OCI-LY7 (cell line): ENCODE results near the gene NT5M. TPM values are rescaled to one million over a fixed set of nuclear protein-coding genes. Genes with fewer than 3 reads are reported as not detected.
A peak's percentile ranks its signal among the peaks of the same experiment; 100 is the strongest.

ENCODE experiments used
- BruUV-seq: library from RNA; stranded (reverse); fragments of 400-500 nt; replicated peaks from 2 replicates; lab custom pipeline; 2021; lab: Mats Ljungman, UMichigan
- CTCF ChIA-PET: fragments of 300-600 bp; sonication (Branson Sonifier 250); formaldehyde crosslinking; loops from one replicate; lab custom pipeline; 2022; ENCODE audit warnings: antibody characterized with exemption; ENCODE audit not compliant: unreplicated experiment; lab: Charles Lee
- POLR2A ChIA-PET: fragments of 300-600 bp; sonication (Branson Sonifier 250); formaldehyde crosslinking; loops from one replicate; lab custom pipeline; 2022; ENCODE audit warnings: antibody characterized with exemption; lab: Charles Lee
- DNase-seq: peaks from one replicate; pipeline ENCODE4 v3.0.0-alpha.2; 2015; ENCODE audit warnings: low spot score
- H2AFZ ChIP-seq: fragments of 200-600 bp; sonication (generic), shearing (Covaris generic); 2 replicates; pipeline ENCODE4 v1.6.1; 2014; ENCODE audit warnings: mild to moderate bottlenecking, antibody characterized with exemption, low read length, moderate library complexity
- H3K27ac ChIP-seq: fragments of 200-600 bp; sonication (generic); 2 replicates; pipeline ENCODE4 v1.5.1; 2014; ENCODE audit warnings: mixed run types, low read depth, mild to moderate bottlenecking, moderate library complexity, low read length, inconsistent platforms; ENCODE audit not compliant: poor library complexity, severe bottlenecking
- H3K36me3 ChIP-seq: fragments of 200-600 bp; sonication (generic); 2 replicates; pipeline ENCODE4 v1.6.1; 2014; ENCODE audit warnings: mild to moderate bottlenecking, antibody characterized with exemption, low read length, moderate library complexity, mixed read lengths; ENCODE audit not compliant: insufficient read depth
- H3K4me1 ChIP-seq: fragments of 200-600 bp; sonication (generic); 2 replicates; pipeline ENCODE4 v1.5.1; 2014; ENCODE audit warnings: mild to moderate bottlenecking, low read length; ENCODE audit not compliant: insufficient read depth, poor library complexity, severe bottlenecking
- H3K4me2 ChIP-seq: fragments of 200-600 bp; sonication (generic); 2 replicates; pipeline ENCODE4 v1.6.1; 2014; ENCODE audit warnings: mild to moderate bottlenecking, low read length
- H3K4me3 ChIP-seq: fragments of 200-600 bp; sonication (generic); 2 replicates; pipeline ENCODE4 v1.5.1; 2014; ENCODE audit warnings: mild to moderate bottlenecking, low read depth, low read length; ENCODE audit not compliant: poor library complexity, severe bottlenecking
- H3K79me2 ChIP-seq: fragments of 200-600 bp; sonication (generic); 2 replicates; pipeline ENCODE4 v1.6.1; 2016; ENCODE audit warnings: low read depth, mild to moderate bottlenecking, low read length, moderate library complexity, mixed read lengths; ENCODE audit not compliant: insufficient read depth
- H3K9me2 ChIP-seq: fragments of 200-600 bp; sonication (generic); 2 replicates; pipeline ENCODE4 v1.6.1; 2016; ENCODE audit warnings: mild to moderate bottlenecking, low read length, mixed read lengths; ENCODE audit not compliant: insufficient read depth
- H3K9me3 ChIP-seq: fragments of 200-600 bp; sonication (generic); 2 replicates; pipeline ENCODE4 v1.6.1; 2014; ENCODE audit warnings: mild to moderate bottlenecking, mixed run types, low read length, mixed read lengths
- H4K20me1 ChIP-seq: fragments of 200-600 bp; sonication (generic); 2 replicates; pipeline ENCODE4 v1.6.1; 2014; ENCODE audit warnings: mild to moderate bottlenecking, antibody characterized with exemption, low read length, moderate library complexity, mixed read lengths; ENCODE audit not compliant: insufficient read depth
- CTCF ChIP-seq: fragments of 200-600 bp; sonication (generic); conservative IDR thresholded peaks from 2 replicates; pipeline ENCODE4 v1.5.1; 2014; ENCODE audit warnings: mild to moderate bottlenecking, antibody characterized with exemption, low read length, moderate library complexity, mixed read lengths
- EZH2phosphoT487 ChIP-seq: fragments of 200-600 bp; sonication (generic); IDR thresholded peaks from 2 replicates; pipeline ENCODE4 v1.6.1; 2018; ENCODE audit warnings: low read depth, borderline replicate concordance, mild to moderate bottlenecking, mixed run types, antibody characterized with exemption, low read length, moderate library complexity, mixed read lengths
- intact Hi-C: fragments of 100-400 bp; cut with micrococcal nuclease; formaldehyde crosslinking; loops from one replicate; pipeline ENCODE4 v1.10.0; 2022; ENCODE audit not compliant: unreplicated experiment
- total RNA-seq, 2 experiments: library from RNA; depleted of rRNA in 1 of 2; stranded (reverse); fragments of >200 nt in 1 of 2; shearing (Covaris generic) in 1 of 2; gene quantifications; 2 replicates each; pipeline ENCODE4 v1.2.3, GENCODE V29; 2014 to 2022

The NT5M gene
- total RNA-seq, 2 experiments from 2014 or later, result 8.2 to 14.0 TPM

- ChIA-PET CTCF (no interaction called here), POLR2A (no interaction called here)
- no peaks in the 10 kb centered on the region for H3K9me3 ChIP-seq
- DNase-seq, result no peak
- no peak overlapping the region for H3K27ac ChIP-seq
- intact Hi-C loops, result no loop called here
- H3K4me2 ChIP-seq, result no peak overlapping the region
- H3K4me1 ChIP-seq, result no peaks in the 10 kb centered on the region
- TF ChIP-seq EZH2phosphoT487 (no peak), CTCF (no peak)
- H2AFZ ChIP-seq, result no peak overlapping the region
- BruUV-seq, result no TSS peak
- no peaks in the 10 kb centered on the region for H3K79me2 ChIP-seq
- no peaks in the 10 kb centered on the region for H3K36me3 ChIP-seq
- H3K9me2 ChIP-seq, result no peaks in the 10 kb centered on the region
- H4K20me1 ChIP-seq, result no peaks in the 10 kb centered on the region
- H3K4me3 ChIP-seq, result no peak overlapping the region
Observed at GRCh38 chr17:17388657-17389496, 85.7 kb downstream of the NT5M start.

- Histone ChIP-seq H3K4me2 (no peak overlapping the region), H3K9me3 (no peaks in the 10 kb centered on the region), H3K4me3 (no peak overlapping the region), H3K4me1 (no peaks in the 10 kb centered on the region), H3K79me2 (no peaks in the 10 kb centered on the region), H2AFZ (no peak overlapping the region), H3K27ac (no peak overlapping the region), H3K9me2 (no peaks in the 10 kb centered on the region), H4K20me1 (no peaks in the 10 kb centered on the region), H3K36me3 (no peaks in the 10 kb centered on the region)
- POLR2A ChIA-PET, result interaction anchor here (0.5 to 1.0 kb wide), 2 partner anchors 10 to 54 kb away, joined by 4 read pairs; no protein-coding TSS in a partner anchor
- CTCF ChIA-PET, result interaction anchor here (0.6 kb wide), 1 partner anchor 37 kb away, joined by 3 read pairs; no protein-coding TSS in a partner anchor
- DNase-seq, result peak; percentile 43
- BruUV-seq, result no TSS peak
- TF ChIP-seq EZH2phosphoT487 (no peak), CTCF (no peak)
- intact Hi-C loops, result no loop called here
Observed at GRCh38 chr17:17391668-17392370, 88.6 kb downstream of the NT5M start.
